Measurements from ENCODE around the gene HNRNPC. TPM values are rescaled to one million over a fixed set of nuclear protein-coding genes. Genes with fewer than 3 reads are reported as not detected.

Gene HNRNPC
- total and polyA plus RNA-seq, 2 of the 8 experiments (the other 6 are each of a cell fraction or from before 2014, with no cell fraction given), result 781 to 1,207 TPM

DNA sequence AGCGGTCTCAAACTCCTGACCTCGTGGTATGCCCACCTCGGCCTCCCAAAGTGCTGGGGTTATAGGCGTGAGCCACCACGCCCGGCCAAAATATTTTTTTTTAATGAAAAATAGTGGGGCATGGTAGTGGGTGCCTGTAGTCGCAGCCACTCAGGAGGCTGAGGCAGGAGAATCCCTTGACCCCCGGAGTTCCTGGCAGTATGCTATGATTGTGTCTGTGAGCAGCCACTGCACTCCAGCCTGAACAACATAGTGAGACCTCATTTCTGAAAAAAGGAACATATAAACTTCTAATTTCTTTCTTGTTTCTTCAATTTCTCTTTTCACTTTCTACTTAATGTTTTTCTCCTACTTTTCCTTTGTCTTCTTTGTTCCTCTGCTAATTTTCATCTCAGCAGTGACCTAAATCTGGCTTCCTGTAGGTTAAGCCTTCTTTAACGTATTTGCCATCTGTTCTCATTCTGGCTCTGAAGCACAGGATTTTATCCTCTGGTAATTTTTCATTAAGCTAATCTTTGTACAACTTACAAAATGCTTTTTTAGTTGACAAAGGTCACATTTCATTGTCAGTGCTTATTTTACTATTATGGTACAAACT, 6.1 kb upstream of the HNRNPC start:
- Histone ChIP-seq H3K4ac (replicated peaks; ENCODE audit: insufficient read length, low read depth, low read length) (no peak overlapping the region), H3K27ac (ENCODE audit: low read depth, low read length) (no peak overlapping the region), H2BK15ac (ENCODE audit: low read length) (no peak overlapping the region), H4K20me1 (replicated peaks in 1 of 2; ENCODE audit: control insufficient read depth in 1 of 2, insufficient read depth in 2 of 2, low read length in 2 of 2) (no peaks in the 10 kb centered on the region), H3K36me3 (ENCODE audit: control insufficient read depth in 2 of 4, insufficient read depth in 4 of 4, low read length in 3 of 4) (no peaks in the 10 kb centered on the region), H3K56ac (replicated peaks; ENCODE audit: insufficient read length, low read depth, low read length) (no peak overlapping the region), H3K14ac (ENCODE audit: insufficient read length) (no peak overlapping the region), H3K4me1 (replicated peaks in 1 of 4; ENCODE audit: control insufficient read depth in 3 of 4, insufficient read depth in 4 of 4, low read length in 3 of 4) (no peaks in the 10 kb centered on the region), H2BK12ac (ENCODE audit: low read depth, low read length) (no peak overlapping the region), H3K27me3 (replicated peaks in 1 of 4; ENCODE audit: control insufficient read depth in 3 of 4, extremely low read depth in 1 of 4, insufficient read depth in 3 of 4, low read length in 3 of 4) (no peaks in the 10 kb centered on the region), H3K23me2 (ENCODE audit: low read depth, low read length) (no peaks in the 10 kb centered on the region), H2BK5ac (ENCODE audit: low read depth, low read length) (no peak overlapping the region), H2AFZ (ENCODE audit: low read length) (no peak overlapping the region), H4K5ac (ENCODE audit: insufficient read length, low read depth, low read length) (no peak overlapping the region), H3K18ac (ENCODE audit: extremely low read depth, low read length) (no peak overlapping the region), H3K4me3 (ENCODE audit: extremely low read depth in 1 of 4, insufficient read depth in 2 of 4, low read depth in 3 of 4, low read length in 4 of 4) (no peak overlapping the region), H3K79me2 (ENCODE audit: control insufficient read depth in 1 of 2, insufficient read depth in 2 of 2, low read length in 2 of 2) (no peaks in the 10 kb centered on the region), H2BK120ac (replicated peaks; ENCODE audit: low read depth, low read length) (no peak overlapping the region), H2BK20ac (ENCODE audit: low read length) (no peak overlapping the region), H3K9me3 (ENCODE audit: insufficient read depth in 2 of 2, low read depth in 1 of 2, low read length in 1 of 2) (no peaks in the 10 kb centered on the region), H3K9ac (replicated peaks in 1 of 4; ENCODE audit: extremely low read depth in 1 of 4, low read depth in 3 of 4, low read length in 3 of 4) (no peak overlapping the region), H3K79me1 (ENCODE audit: low read depth, low read length) (no peaks in the 10 kb centered on the region), H4K91ac (replicated peaks; ENCODE audit: insufficient read length, low read length) (no peak overlapping the region), H3K4me2 (ENCODE audit: insufficient read depth in 1 of 2, low read depth in 2 of 2, low read length in 2 of 2) (no peak overlapping the region), H2AK5ac (ENCODE audit: low read depth, low read length) (no peak overlapping the region), H3K23ac (ENCODE audit: insufficient read length) (no peak overlapping the region), H4K8ac (ENCODE audit: extremely low read depth, insufficient read depth, low read length) (no peak overlapping the region)
- CTCF ChIA-PET (ENCODE audit: partially characterized antibody), result interaction anchor here (0.7 kb wide), 1 partner anchor 51 kb away, joined by 3 read pairs; no protein-coding TSS in a partner anchor
- POLR2A ChIA-PET (ENCODE audit: partially characterized antibody), result interaction anchor here (0.6 to 9.8 kb wide), 5 partner anchors 8 to 32 kb away, joined by 3 to 117 read pairs (median 36); no protein-coding TSS in a partner anchor
- TF ChIP-seq SRF (IDR thresholded peaks at IDR 0.05; ENCODE audit: low read depth, low read length) (no peak), EZH2 (IDR thresholded peaks at IDR 0.05; ENCODE audit: low read depth, low read length, severe bottlenecking) (no peak), PHF8 (conservative IDR thresholded peaks at IDR 0.05; ENCODE audit: low read depth, low read length) (no peak), JUN (IDR thresholded peaks at IDR 0.05; ENCODE audit: low read depth, low read length) (no peak), SIN3A (conservative IDR thresholded peaks at IDR 0.05 in 1 of 2, IDR thresholded peaks at IDR 0.05 in 1 of 2; ENCODE audit: low read depth in 1 of 2, low read length in 2 of 2) (no peak), CHD2 (IDR thresholded peaks at IDR 0.05; ENCODE audit: low read length) (no peak), RXRA (IDR thresholded peaks at IDR 0.05; ENCODE audit: insufficient read depth, low read depth, low read length) (no peak), KDM4A (IDR thresholded peaks at IDR 0.05; ENCODE audit: low read depth, low read length, severe bottlenecking) (no peak), RNF2 (IDR thresholded peaks at IDR 0.05; ENCODE audit: borderline replicate concordance, low read depth, low read length, missing control alignments, poor library complexity, severe bottlenecking) (no peak), KDM5A (IDR thresholded peaks at IDR 0.05; ENCODE audit: low read length) (no peak)
- TF ChIP-seq, protein P1, sequence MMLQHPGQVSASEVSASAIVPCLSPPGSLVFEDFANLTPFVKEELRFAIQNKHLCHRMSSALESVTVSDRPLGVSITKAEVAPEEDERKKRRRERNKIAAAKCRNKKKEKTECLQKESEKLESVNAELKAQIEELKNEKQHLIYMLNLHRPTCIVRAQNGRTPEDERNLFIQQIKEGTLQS (IDR thresholded peaks at IDR 0.05; ENCODE audit: insufficient read depth, low read depth, low read length), result no peak
- 89% methylated on average over 9 of the region's 9 CpGs; no CpG with 5 or more reads in 1 of the 2 experiments for WGBS, 2 experiments (ENCODE audit: extremely low coverage in 1 of 2, insufficient coverage in 1 of 2, insufficient read length in 1 of 2, insufficient replicate concordance in 2 of 2, low coverage in 1 of 2, low lambda C conversion rate in 2 of 2, missing lambda C conversion rate in 1 of 2)
- FAIRE-seq (no peak), DNase-seq (ENCODE audit: low read depth in 1 of 2, low spot score in 2 of 2) (no peak)

Data from H1 (cell line).